GM12878 (cell line): ENCODE data around the gene EPHA8. TPM values are rescaled to one million over a fixed set of nuclear protein-coding genes. Genes with fewer than 3 reads are reported as not detected.

Source experiments
- ATAC-seq: fragments of 200-7000 bp; cut with Tn5 transposase; 3 replicates; pipeline ENCODE4 v1.9.1; 2020; ENCODE audit warnings: mild to moderate bottlenecking, moderate library complexity
- BruUV-seq: library from RNA; stranded (reverse); fragments of 400-500 nt; replicated peaks from 2 replicates; lab custom pipeline; 2021; lab: Mats Ljungman, UMichigan
- CTCF ChIA-PET: fragments of 300-600 bp; sonication (Branson Sonifier 250); formaldehyde crosslinking; extraction: SDS; loops from one replicate; lab custom pipeline; 2021; ENCODE audit warnings: inconsistent platforms; lab: Yijun Ruan, JAX
- POLR2A ChIA-PET: fragments of 350-600 bp; formaldehyde crosslinking; extraction: SDS; loops from one replicate; lab custom pipeline; 2021; ENCODE audit warnings: inconsistent platforms; lab: Charles Lee
- RAD21 ChIA-PET: fragments of 300-600 bp; sonication (Branson Sonifier 250); formaldehyde crosslinking; loops from one replicate; lab custom pipeline; 2023; ENCODE audit warnings: antibody characterized with exemption; ENCODE audit not compliant: unreplicated experiment; lab: Charles Lee
- SMC1A ChIA-PET: fragments of 300-600 bp; sonication (Branson Sonifier 250); formaldehyde crosslinking; loops from one replicate; lab custom pipeline; 2023; ENCODE audit not compliant: unreplicated experiment, uncharacterized antibody; lab: Charles Lee
- DNase-seq: peaks from one replicate; pipeline ENCODE4 v3.0.0-alpha.2; 2011; ENCODE audit warnings: low read depth, low spot score
- FAIRE-seq: peaks from 3 replicates; lab custom pipeline; 2011; peaks lifted over from hg19 to GRCh38; lab: Jason Lieb, UNC
- H2AFZ ChIP-seq: 2 replicates; pipeline ENCODE4 v1.6.0; 2011; ENCODE audit warnings: low read depth, low read length, control low read depth; ENCODE audit not compliant: control insufficient read depth
- H3K27ac ChIP-seq: 2 replicates; pipeline ENCODE4 v1.5.1; 2011; ENCODE audit warnings: control low read depth; ENCODE audit not compliant: control insufficient read depth, insufficient read depth
- H3K27me3 ChIP-seq, 2 experiments: replicated peaks in 1 of 2; 2 replicates each; pipeline versions ENCODE4 v1.6.0 to v1.6.1; 2011; ENCODE audit warnings: low read length in 1 of 2; ENCODE audit not compliant: control insufficient read depth in 2 of 2, insufficient read depth in 2 of 2
- H3K36me3 ChIP-seq, 2 experiments: 2 replicates each; pipeline ENCODE4 v1.5.1; 2011; ENCODE audit warnings: low read length in 1 of 2; ENCODE audit not compliant: control insufficient read depth in 2 of 2, insufficient read depth in 2 of 2
- H3K4me1 ChIP-seq: 2 replicates; pipeline ENCODE4 v1.6.1; 2011; ENCODE audit warnings: mild to moderate bottlenecking, low read length, moderate library complexity, mixed read lengths; ENCODE audit not compliant: control insufficient read depth, insufficient read depth
- H3K4me2 ChIP-seq: 2 replicates; pipeline ENCODE4 v1.6.0; 2011; ENCODE audit warnings: control low read depth; ENCODE audit not compliant: control insufficient read depth, insufficient read depth
- H3K4me3 ChIP-seq: fragments of 200-600 bp; sonication (generic); 2 replicates; pipeline ENCODE4 v1.5.1; 2016
- H3K79me2 ChIP-seq: 2 replicates; pipeline ENCODE4 v1.6.0; 2011; ENCODE audit warnings: low read length; ENCODE audit not compliant: control insufficient read depth, insufficient read depth
- H3K9ac ChIP-seq: 2 replicates; pipeline ENCODE4 v1.8.0; 2011; ENCODE audit warnings: low read length, control low read depth, mixed read lengths; ENCODE audit not compliant: control insufficient read depth, insufficient read depth
- H3K9me3 ChIP-seq: replicated peaks from 3 replicates; pipeline ENCODE4 v1.5.1; 2011; ENCODE audit warnings: mild to moderate bottlenecking, low read length; ENCODE audit not compliant: control insufficient read depth, insufficient read depth
- H4K20me1 ChIP-seq: 2 replicates; pipeline ENCODE4 v1.6.0; 2011; ENCODE audit not compliant: control insufficient read depth, insufficient read depth
- BACH1 ChIP-seq: fragments of 450-650 bp; IDR thresholded peaks from 2 replicates; pipeline ENCODE4 v1.6.1; 2017; ENCODE audit warnings: mild to moderate bottlenecking, borderline replicate concordance
- CBX5 ChIP-seq: sonication (generic); IDR thresholded peaks from 2 replicates; pipeline ENCODE4 v1.6.1; 2016; ENCODE audit warnings: low read depth, moderate library complexity, mild to moderate bottlenecking, inconsistent platforms
- EED ChIP-seq: sonication (generic); IDR thresholded peaks from 2 replicates; pipeline ENCODE4 v1.6.1; 2016; ENCODE audit warnings: antibody characterized with exemption, low read depth
- HDAC6 ChIP-seq: fragments of 200-600 bp; sonication (generic); IDR thresholded peaks from one replicate; pipeline ENCODE4 v1.8.0; 2017; ENCODE audit warnings: antibody characterized with exemption; ENCODE audit not compliant: unreplicated experiment
- JUNB ChIP-seq: IDR thresholded peaks from 2 replicates; pipeline ENCODE4 v1.6.1; 2016; ENCODE audit warnings: antibody characterized with exemption, mild to moderate bottlenecking
- POLR2AphosphoS5 ChIP-seq: IDR thresholded peaks from 2 replicates; pipeline ENCODE4 v1.6.1; 2011; ENCODE audit warnings: mild to moderate bottlenecking, low read length, inconsistent platforms
- RCOR1 ChIP-seq: conservative IDR thresholded peaks from 2 replicates; pipeline ENCODE4 v1.6.1; 2012; ENCODE audit warnings: low read depth, low read length, improper control_type of control experiment
- RFX5 ChIP-seq: IDR thresholded peaks from 2 replicates; pipeline ENCODE4 v1.6.1; 2011; ENCODE audit warnings: low read depth, low read length, improper control_type of control experiment
- SP1 ChIP-seq: IDR thresholded peaks from one replicate; pipeline ENCODE4 v1.6.1; 2011; ENCODE audit warnings: low read depth, low read length
- WGBS: methylation state at CpG from one replicate; pipeline ENCODE4 v1.1.6; 2016; ENCODE audit warnings: low lambda C conversion rate; ENCODE audit not compliant: insufficient replicate concordance, insufficient coverage; ENCODE audit errors: missing lambda C conversion rate; 5-methylcytosine and 5-hydroxymethylcytosine counted together
- in situ Hi-C: fragments of 300-500 bp; cut with MboI; formaldehyde crosslinking; loops from 9 replicates; pipeline ENCODE4 v1.14.3; 2018; ENCODE audit warnings: mixed read lengths
- intact Hi-C: fragments of 100-400 bp; cut with micrococcal nuclease; formaldehyde crosslinking; loops from one replicate; pipeline ENCODE4 v1.14.2; 2022; ENCODE audit not compliant: unreplicated experiment
- polyA plus RNA-seq, 11 experiments: library from polyadenylated mRNA; depleted of rRNA in 4 of 11; unstranded in 6 of 11; stranded (reverse) in 5 of 11; fragments of >200 nt; fragmentation: Nextera tagmentation in 4 of 11; fragmentation: Illumina TruSeq in 1 of 11; extraction: Ambion mirVana in 4 of 11; extraction: Trizol in 1 of 11; gene quantifications; 1 replicate in 1 of 11; 2 replicates in 10 of 11; pipeline versions ENCODE4 v1.2.1 to v1.2.3, GENCODE V29; 2011 to 2016; ENCODE audit warnings: inconsistent platforms in 2 of 11, missing spikeins in 2 of 11, low read depth in 1 of 11
- total RNA-seq, 4 experiments: library from RNA; depleted of rRNA in 3 of 4; stranded (reverse); fragments of >200 nt in 3 of 4; fragmentation: Illumina TruSeq in 1 of 4; extraction: Trizol in 1 of 4; gene quantifications; 2 replicates each; pipeline versions ENCODE4 v1.2.1 to v1.2.3, GENCODE V29; 2013 to 2021
- TF ChIP-seq, protein P1 (sequence below): fragments of 450-650 bp; IDR thresholded peaks from 2 replicates; pipeline ENCODE4 v1.6.1; 2017; ENCODE audit warnings: mild to moderate bottlenecking
- TF ChIP-seq, protein P2 (sequence below): IDR thresholded peaks from 2 replicates; pipeline ENCODE4 v1.6.1; 2012; ENCODE audit warnings: low read depth, low read length, improper control_type of control experiment
- TF ChIP-seq, protein P3 (sequence below): fragments of 450-650 bp; IDR thresholded peaks from 2 replicates; pipeline ENCODE4 v1.6.1; 2017; ENCODE audit warnings: mild to moderate bottlenecking, low read depth, inconsistent platforms; ENCODE audit not compliant: poor library complexity, severe bottlenecking
- TF ChIP-seq, protein P4 (sequence below): IDR thresholded peaks from 2 replicates; pipeline ENCODE4 v1.6.1; 2011; ENCODE audit warnings: borderline replicate concordance, low read depth, mild to moderate bottlenecking, moderate library complexity, mixed read lengths, low read length; ENCODE audit not compliant: insufficient read depth; ENCODE audit errors: extremely low read length

The EPHA8 gene
- total and polyA plus RNA-seq, 10 of the 15 experiments (the other 5 are each of a cell fraction or from before 2014, with no cell fraction given) = not detected

DNA sequence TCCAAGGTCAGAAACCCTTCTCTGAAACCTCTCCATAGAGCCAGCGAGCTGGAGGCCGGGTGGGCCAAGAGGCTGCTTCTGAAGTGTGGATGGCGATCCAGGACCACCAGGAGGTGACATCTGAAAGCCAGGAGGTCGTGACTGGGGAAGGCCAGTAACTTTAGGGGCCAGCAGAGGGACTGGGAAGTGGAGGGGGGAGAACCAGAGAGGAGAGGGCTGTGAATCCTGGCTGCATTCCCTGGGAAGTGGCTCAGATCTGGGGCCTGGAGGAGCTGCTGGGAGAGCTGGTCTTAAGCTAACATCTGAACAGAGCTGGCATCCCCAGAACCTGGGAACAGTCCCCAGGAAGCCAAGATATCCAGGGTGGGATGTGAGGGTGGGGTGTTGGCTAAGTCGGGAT, 11.3 kb upstream of the EPHA8 start (continued):
- TF ChIP-seq, protein P1, sequence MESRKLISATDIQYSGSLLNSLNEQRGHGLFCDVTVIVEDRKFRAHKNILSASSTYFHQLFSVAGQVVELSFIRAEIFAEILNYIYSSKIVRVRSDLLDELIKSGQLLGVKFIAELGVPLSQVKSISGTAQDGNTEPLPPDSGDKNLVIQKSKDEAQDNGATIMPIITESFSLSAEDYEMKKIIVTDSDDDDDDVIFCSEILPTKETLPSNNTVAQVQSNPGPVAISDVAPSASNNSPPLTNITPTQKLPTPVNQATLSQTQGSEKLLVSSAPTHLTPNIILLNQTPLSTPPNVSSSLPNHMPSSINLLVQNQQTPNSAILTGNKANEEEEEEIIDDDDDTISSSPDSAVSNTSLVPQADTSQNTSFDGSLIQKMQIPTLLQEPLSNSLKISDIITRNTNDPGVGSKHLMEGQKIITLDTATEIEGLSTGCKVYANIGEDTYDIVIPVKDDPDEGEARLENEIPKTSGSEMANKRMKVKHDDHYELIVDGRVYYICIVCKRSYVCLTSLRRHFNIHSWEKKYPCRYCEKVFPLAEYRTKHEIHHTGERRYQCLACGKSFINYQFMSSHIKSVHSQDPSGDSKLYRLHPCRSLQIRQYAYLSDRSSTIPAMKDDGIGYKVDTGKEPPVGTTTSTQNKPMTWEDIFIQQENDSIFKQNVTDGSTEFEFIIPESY = no peak
- TF ChIP-seq, protein P2, sequence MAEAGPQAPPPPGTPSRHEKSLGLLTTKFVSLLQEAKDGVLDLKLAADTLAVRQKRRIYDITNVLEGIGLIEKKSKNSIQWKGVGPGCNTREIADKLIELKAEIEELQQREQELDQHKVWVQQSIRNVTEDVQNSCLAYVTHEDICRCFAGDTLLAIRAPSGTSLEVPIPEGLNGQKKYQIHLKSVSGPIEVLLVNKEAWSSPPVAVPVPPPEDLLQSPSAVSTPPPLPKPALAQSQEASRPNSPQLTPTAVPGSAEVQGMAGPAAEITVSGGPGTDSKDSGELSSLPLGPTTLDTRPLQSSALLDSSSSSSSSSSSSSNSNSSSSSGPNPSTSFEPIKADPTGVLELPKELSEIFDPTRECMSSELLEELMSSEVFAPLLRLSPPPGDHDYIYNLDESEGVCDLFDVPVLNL = no peak
- TF ChIP-seq POLR2AphosphoS5 (no peak), SP1 (no peak), RCOR1 (no peak)
- TF ChIP-seq, protein P3, sequence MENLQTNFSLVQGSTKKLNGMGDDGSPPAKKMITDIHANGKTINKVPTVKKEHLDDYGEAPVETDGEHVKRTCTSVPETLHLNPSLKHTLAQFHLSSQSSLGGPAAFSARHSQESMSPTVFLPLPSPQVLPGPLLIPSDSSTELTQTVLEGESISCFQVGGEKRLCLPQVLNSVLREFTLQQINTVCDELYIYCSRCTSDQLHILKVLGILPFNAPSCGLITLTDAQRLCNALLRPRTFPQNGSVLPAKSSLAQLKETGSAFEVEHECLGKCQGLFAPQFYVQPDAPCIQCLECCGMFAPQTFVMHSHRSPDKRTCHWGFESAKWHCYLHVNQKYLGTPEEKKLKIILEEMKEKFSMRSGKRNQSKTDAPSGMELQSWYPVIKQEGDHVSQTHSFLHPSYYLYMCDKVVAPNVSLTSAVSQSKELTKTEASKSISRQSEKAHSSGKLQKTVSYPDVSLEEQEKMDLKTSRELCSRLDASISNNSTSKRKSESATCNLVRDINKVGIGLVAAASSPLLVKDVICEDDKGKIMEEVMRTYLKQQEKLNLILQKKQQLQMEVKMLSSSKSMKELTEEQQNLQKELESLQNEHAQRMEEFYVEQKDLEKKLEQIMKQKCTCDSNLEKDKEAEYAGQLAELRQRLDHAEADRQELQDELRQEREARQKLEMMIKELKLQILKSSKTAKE = no peak

DNA sequence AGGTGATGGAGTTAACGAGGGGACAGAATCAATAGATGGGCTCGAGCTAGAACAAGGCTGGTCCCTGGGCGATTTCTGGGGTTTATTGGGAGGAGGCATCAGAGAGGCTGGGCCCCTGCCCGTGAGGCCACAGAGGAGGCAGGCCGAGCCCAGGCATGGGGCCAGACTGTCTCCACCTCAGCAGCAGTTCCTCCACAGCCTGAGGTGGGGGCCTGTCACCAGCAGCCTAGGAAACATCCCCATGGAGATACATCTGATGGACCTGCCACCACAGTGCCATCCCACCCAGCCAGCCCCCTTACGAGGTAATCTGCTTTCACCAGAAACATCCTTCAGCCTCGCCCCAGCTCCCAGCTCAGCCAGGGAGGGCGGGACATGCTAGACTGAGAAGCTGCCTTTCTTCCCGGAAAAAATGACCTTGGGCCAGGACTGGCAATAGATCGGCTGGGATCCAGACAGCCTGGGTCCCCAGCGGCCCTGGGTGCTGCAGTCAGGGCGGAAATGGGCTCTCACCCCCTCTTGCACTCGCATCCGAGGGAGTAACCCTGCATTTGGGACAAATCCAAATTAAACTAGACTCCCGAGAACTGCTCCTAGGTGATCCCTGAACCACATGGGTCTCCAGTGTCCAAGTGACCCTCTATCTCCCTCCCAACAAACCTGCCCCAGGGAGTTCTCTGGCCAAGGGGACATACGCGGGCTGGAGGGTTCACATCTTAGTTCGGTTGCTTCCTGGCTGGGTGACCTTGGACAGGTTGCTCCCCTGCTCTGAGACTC, 10.0 kb upstream of the EPHA8 start:
- no peak for FAIRE-seq
- Histone ChIP-seq H4K20me1 (no peaks in the 10 kb centered on the region), H3K4me1 (no peaks in the 10 kb centered on the region), H3K36me3 (no peaks in the 10 kb centered on the region), H3K4me2 (no peak overlapping the region), H3K79me2 (no peaks in the 10 kb centered on the region), H3K9ac (no peak overlapping the region), H3K27ac (no peak overlapping the region), H3K27me3 (peaks cover 4 to 12% of the 10 kb centered on the region in 2 experiments), H3K4me3 (no peak overlapping the region), H3K9me3 (no peaks in the 10 kb centered on the region), H2AFZ (no peak overlapping the region)
- TF ChIP-seq, protein P4, sequence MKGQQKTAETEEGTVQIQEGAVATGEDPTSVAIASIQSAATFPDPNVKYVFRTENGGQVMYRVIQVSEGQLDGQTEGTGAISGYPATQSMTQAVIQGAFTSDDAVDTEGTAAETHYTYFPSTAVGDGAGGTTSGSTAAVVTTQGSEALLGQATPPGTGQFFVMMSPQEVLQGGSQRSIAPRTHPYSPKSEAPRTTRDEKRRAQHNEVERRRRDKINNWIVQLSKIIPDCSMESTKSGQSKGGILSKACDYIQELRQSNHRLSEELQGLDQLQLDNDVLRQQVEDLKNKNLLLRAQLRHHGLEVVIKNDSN = no peak
- TF ChIP-seq RFX5 = no peak
- no peak for TF ChIP-seq JUNB
- no peak for TF ChIP-seq EED
- TF ChIP-seq HDAC6 = no peak
- TF ChIP-seq CBX5 = no peak
- no peak for TF ChIP-seq BACH1
- ChIA-PET SMC1A (no interaction called here), CTCF (no interaction called here), POLR2A (no interaction called here), RAD21 (no interaction called here)
- WGBS = 19% methylated on average over 17 of the region's 18 CpGs
- intact Hi-C loops = no loop called here
- DNase-seq = no peak
- no peak for ATAC-seq
- BruUV-seq = no TSS peak
- in situ Hi-C loops = no loop called here
